GM12891 (cell line): Measurements from ENCODE around the gene SULT1A2.

Experiments
- DNase-seq: peaks from one replicate; pipeline ENCODE4 v3.0.0; 2011; ENCODE audit warnings: low spot score; ENCODE audit not compliant: insufficient read length
- FAIRE-seq: peaks from 2 replicates; lab custom pipeline; 2011; peaks lifted over from hg19 to GRCh38; lab: Jason Lieb, UNC
- PAX5 ChIP-seq: IDR thresholded peaks from 2 replicates; pipeline ENCODE4 v1.6.1; 2011; ENCODE audit warnings: low read length, moderate library complexity, mild to moderate bottlenecking; ENCODE audit not compliant: insufficient read depth, severe bottlenecking
- POLR2A ChIP-seq: IDR thresholded peaks from 2 replicates; pipeline ENCODE4 v1.6.1; 2011; ENCODE audit warnings: low read depth, low read length, control low read depth
- POLR2AphosphoS5 ChIP-seq: IDR thresholded peaks from 2 replicates; pipeline ENCODE4 v1.6.1; 2011; ENCODE audit warnings: low read depth, low read length, control low read depth
- POU2F2 ChIP-seq: IDR thresholded peaks from 2 replicates; pipeline ENCODE4 v1.6.1; 2011; ENCODE audit warnings: low read depth, mild to moderate bottlenecking, control low read depth, low read length, moderate library complexity
- SPI1 ChIP-seq: IDR thresholded peaks from 2 replicates; pipeline ENCODE4 v1.6.1; 2011; ENCODE audit warnings: low read depth, low read length, control low read depth
- TAF1 ChIP-seq: IDR thresholded peaks from 2 replicates; pipeline ENCODE4 v1.6.1; 2011; ENCODE audit warnings: low read depth, low read length, control low read depth

Gene SULT1A2

GRCh38 chr16:28563218-28563617 is 33.6 kb downstream of the SULT1A2 start:
- DNase-seq (no peak), FAIRE-seq (no peak)
- TF ChIP-seq TAF1 = no peak
- no peak for TF ChIP-seq POLR2A
- TF ChIP-seq SPI1 = no peak
- no peak for TF ChIP-seq POLR2AphosphoS5
- TF ChIP-seq POU2F2 = no peak
- no peak for TF ChIP-seq PAX5

DNA sequence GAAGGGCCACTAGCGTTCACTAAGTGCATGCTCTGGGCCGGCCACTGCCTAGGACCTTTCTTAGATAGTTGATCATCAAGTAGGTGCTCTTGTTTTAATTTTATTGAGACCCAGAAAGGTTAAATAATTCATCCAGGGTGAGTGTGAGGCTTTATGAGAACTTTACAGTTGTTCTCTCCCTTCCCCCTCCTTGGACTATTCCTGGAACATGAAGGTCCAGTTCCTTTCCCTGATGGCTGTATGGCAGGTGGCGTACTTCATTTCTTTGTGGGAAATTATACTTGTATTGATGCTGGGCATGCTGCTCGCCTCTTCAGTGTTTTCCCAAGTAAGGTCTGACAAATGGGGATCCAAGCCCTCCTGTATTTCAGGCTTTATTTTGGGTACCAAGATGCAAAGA is 34.7 kb downstream of the SULT1A2 start:
- no peak for DNase-seq
- TF ChIP-seq POU2F2 (no peak), PAX5 (no peak)
- FAIRE-seq = no peak

GRCh38 chr16:28561557-28562187 is 35.2 kb downstream of the SULT1A2 start:
- FAIRE-seq (no peak), DNase-seq (no peak)
- TF ChIP-seq POLR2A (no peak), POLR2AphosphoS5 (no peak), PAX5 (no peak), POU2F2 (no peak), TAF1 (no peak), SPI1 (no peak)

GRCh38 chr16:28558456-28558855 is 38.4 kb downstream of the SULT1A2 start:
- no peak for TF ChIP-seq POLR2AphosphoS5
- TF ChIP-seq POLR2A = no peak
- no peak for TF ChIP-seq TAF1
- no peak for TF ChIP-seq SPI1
- no peak for TF ChIP-seq POU2F2
- no peak for TF ChIP-seq PAX5
- DNase-seq (no peak), FAIRE-seq (no peak)

- TF ChIP-seq POLR2AphosphoS5 (no peak), SPI1 (no peak)
- FAIRE-seq = no peak
- DNase-seq = no peak
Observed at GRCh38 chr16:28556914-28557320, 39.9 kb downstream of the SULT1A2 start.

- FAIRE-seq = no peak
- no peak for TF ChIP-seq POU2F2
- TF ChIP-seq POLR2A = no peak
- no peak for TF ChIP-seq SPI1
- no peak for TF ChIP-seq PAX5
- DNase-seq = no peak
Observed at GRCh38 chr16:28555561-28555960, 41.3 kb downstream of the SULT1A2 start.

GRCh38 chr16:28554634-28555423 is 42.0 kb downstream of the SULT1A2 start:
- TF ChIP-seq TAF1 (no peak), POU2F2 (no peak), POLR2A (no peak), SPI1 (no peak), POLR2AphosphoS5 (no peak), PAX5 (no peak)
- FAIRE-seq (no peak), DNase-seq (no peak)

DNA sequence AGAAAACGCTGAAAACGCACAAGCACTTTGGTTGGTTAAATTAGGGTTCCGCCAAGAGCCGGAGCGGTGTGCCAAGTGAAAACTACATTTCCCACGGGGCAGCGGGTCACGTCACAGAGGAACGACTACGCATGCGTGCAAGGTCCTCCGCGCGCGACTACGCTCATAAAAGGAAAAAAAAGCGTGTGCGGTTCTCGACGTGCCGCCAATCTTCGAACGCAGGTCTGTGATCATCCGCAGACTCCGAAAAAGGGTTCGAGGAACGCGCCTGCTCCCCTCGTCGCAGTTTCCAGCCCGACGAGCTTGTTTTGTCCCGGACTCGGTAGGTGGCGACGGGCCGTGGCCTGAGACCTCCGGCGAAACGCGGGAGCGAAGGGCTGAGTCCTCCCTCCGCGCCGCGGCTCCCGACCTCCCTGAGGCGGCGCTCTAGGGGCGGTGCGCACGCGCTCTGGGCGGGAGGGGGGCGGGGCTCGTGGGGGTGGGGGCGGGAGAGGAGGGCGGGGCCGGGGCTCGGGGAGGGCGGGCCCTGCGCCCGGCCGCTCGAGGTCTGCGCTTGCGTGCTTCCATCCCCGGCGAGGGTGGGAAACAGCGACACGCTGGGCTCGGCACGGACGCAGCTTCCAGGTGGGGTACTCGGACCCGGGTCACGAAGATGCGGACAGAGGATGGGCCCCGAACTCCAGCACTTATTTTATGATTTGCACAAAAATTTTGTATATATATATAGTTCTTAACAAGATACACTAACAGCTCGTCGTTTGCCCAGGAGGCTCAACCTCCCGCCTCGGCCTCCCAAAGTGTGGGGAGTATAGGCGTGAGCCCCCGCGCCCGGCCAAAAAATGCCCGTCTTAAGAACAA is 42.8 kb downstream of the SULT1A2 start, which contains the start of gene SGF29:
SGF29 (plus strand) TSS at position 145 of the 858 bp plus-strand sequence. CDS start 27,150 bp downstream, outside the sequence.
- TF ChIP-seq POLR2A (peak; percentile 95), TAF1 (0 out of 2 replicates have a peak, but pooled peaks have one; percentile 35), POLR2AphosphoS5 (peak; percentile 94), PAX5 (no peak)

GRCh38 chr16:28549301-28549899 is 47.5 kb downstream of the SULT1A2 start:
- TF ChIP-seq POLR2AphosphoS5 = no peak
- TF ChIP-seq TAF1 = no peak
- TF ChIP-seq SPI1 = no peak
- no peak for TF ChIP-seq POU2F2
- TF ChIP-seq PAX5 = no peak
- TF ChIP-seq POLR2A = no peak
- peak; percentile 55 for FAIRE-seq
- DNase-seq = no peak

More for the DNA sequence above, 42.8 kb downstream of the SULT1A2 start, which contains the start of gene SGF29:
- DNase-seq (peak; percentile 84), FAIRE-seq (peak; percentile 93)
